HEK293 (cell line): Measurements from ENCODE around the gene MAP3K7.

Experiments
- CTCF ChIA-PET: fragments of 350-600 bp; formaldehyde crosslinking; extraction: SDS; loops from one replicate; lab custom pipeline; 2021; ENCODE audit warnings: antibody characterized with exemption; lab: Yijun Ruan, JAX
- POLR2A ChIA-PET: fragments of 300-600 bp; formaldehyde crosslinking; extraction: SDS; loops from one replicate; lab custom pipeline; 2020; ENCODE audit warnings: antibody characterized with exemption, inconsistent platforms; lab: Yijun Ruan, JAX
- H3K27ac ChIP-seq: fragments of 200-500 bp; sonication (Bioruptor generic); 2 replicates; pipeline ENCODE4 v1.5.1; 2014; ENCODE audit warnings: low read depth, low read length, control low read depth, inconsistent platforms; ENCODE audit errors: extremely low read depth
- H3K36me3 ChIP-seq, 2 experiments: fragments of 200-500 bp in 1 of 2; sonication (Bioruptor generic) in 1 of 2; 1 replicate in 1 of 2; 2 replicates in 1 of 2; pipeline ENCODE4 v1.5.1; 2014 to 2017; ENCODE audit warnings: inconsistent platforms in 2 of 2, low read length in 2 of 2; ENCODE audit not compliant: control insufficient read depth in 2 of 2, insufficient read depth in 1 of 2
- H3K4me1 ChIP-seq: fragments of 200-500 bp; sonication (Bioruptor generic); 2 replicates; pipeline ENCODE4 v1.5.1; 2014; ENCODE audit warnings: mild to moderate bottlenecking, low read length, inconsistent platforms; ENCODE audit not compliant: control insufficient read depth, insufficient read depth
- H3K4me3 ChIP-seq: 2 replicates; pipeline ENCODE4 v1.5.1; 2011; ENCODE audit warnings: low read depth, mild to moderate bottlenecking, control low read depth, low read length, moderate library complexity
- H3K9me3 ChIP-seq: fragments of 200-500 bp; sonication (Bioruptor generic); 2 replicates; pipeline ENCODE4 v1.5.1; 2014; ENCODE audit warnings: low read depth, low read length, inconsistent platforms; ENCODE audit not compliant: control insufficient read depth, insufficient read depth
- EGR2 ChIP-seq: fragments of 450-650 bp; formaldehyde crosslinking; IDR thresholded peaks from 2 replicates; pipeline ENCODE4 v1.5.1; 2016; ENCODE audit warnings: low read depth, missing biosample characterization, missing genetic modification characterization
- GLIS2 ChIP-seq: fragments of 450-650 bp; formaldehyde crosslinking; IDR thresholded peaks from 2 replicates; pipeline ENCODE4 v1.5.1; 2016; ENCODE audit warnings: missing biosample characterization, missing genetic modification characterization
- PRDM1 ChIP-seq: fragments of 450-650 bp; formaldehyde crosslinking; IDR thresholded peaks from 2 replicates; pipeline ENCODE4; 2016; ENCODE audit warnings: missing biosample characterization, missing genetic modification characterization
- PRDM10 ChIP-seq: fragments of 450-650 bp; formaldehyde crosslinking; IDR thresholded peaks from 2 replicates; pipeline ENCODE4 v1.5.1; 2016; ENCODE audit warnings: missing biosample characterization, missing genetic modification characterization
- ZBTB20 ChIP-seq: fragments of 450-650 bp; formaldehyde crosslinking; IDR thresholded peaks from 2 replicates; pipeline ENCODE4 v1.5.1; 2016; ENCODE audit warnings: missing biosample characterization, missing genetic modification characterization
- ZFHX2 ChIP-seq: fragments of 450-650 bp; formaldehyde crosslinking; conservative IDR thresholded peaks from 2 replicates; pipeline ENCODE4 v1.5.1; 2016; ENCODE audit warnings: missing biosample characterization, missing genetic modification characterization
- ZNF175 ChIP-seq: fragments of 450-650 bp; formaldehyde crosslinking; IDR thresholded peaks from 2 replicates; pipeline ENCODE4 v1.5.1; 2016; ENCODE audit warnings: missing biosample characterization, missing genetic modification characterization
- ZNF23 ChIP-seq: fragments of 450-650 bp; formaldehyde crosslinking; IDR thresholded peaks from 2 replicates; pipeline ENCODE4 v1.5.1; 2016; ENCODE audit warnings: missing biosample characterization, missing genetic modification characterization, borderline replicate concordance
- ZNF530 ChIP-seq: fragments of 450-650 bp; formaldehyde crosslinking; IDR thresholded peaks from 2 replicates; pipeline ENCODE4 v1.5.1; 2016; ENCODE audit warnings: low read depth, missing biosample characterization, missing genetic modification characterization
- ZNF544 ChIP-seq: fragments of 450-650 bp; formaldehyde crosslinking; IDR thresholded peaks from 2 replicates; pipeline ENCODE4 v1.5.0; 2017; ENCODE audit warnings: missing biosample characterization, missing genetic modification characterization
- ZNF549 ChIP-seq: fragments of 450-650 bp; IDR thresholded peaks from 2 replicates; pipeline ENCODE4 v1.5.1; 2018; ENCODE audit warnings: missing biosample characterization, missing genetic modification characterization, mild to moderate bottlenecking, inconsistent platforms, moderate library complexity
- ZNF561 ChIP-seq: fragments of 450-650 bp; IDR thresholded peaks from 2 replicates; pipeline ENCODE4 v1.5.1; 2018; ENCODE audit warnings: missing biosample characterization, missing genetic modification characterization, borderline replicate concordance
- ZNF571 ChIP-seq: fragments of 450-650 bp; formaldehyde crosslinking; IDR thresholded peaks from 2 replicates; pipeline ENCODE4 v1.5.0; 2017; ENCODE audit warnings: missing biosample characterization, missing genetic modification characterization
- ZNF610 ChIP-seq: fragments of 450-650 bp; formaldehyde crosslinking; IDR thresholded peaks from 2 replicates; pipeline ENCODE4 v1.5.1; 2016; ENCODE audit warnings: missing biosample characterization, missing genetic modification characterization, borderline replicate concordance
- ZNF670 ChIP-seq: fragments of 450-650 bp; formaldehyde crosslinking; IDR thresholded peaks from 2 replicates; pipeline ENCODE4 v1.5.1; 2016; ENCODE audit warnings: missing biosample characterization, missing genetic modification characterization, low read depth
- ZNF704 ChIP-seq: fragments of 450-650 bp; formaldehyde crosslinking; IDR thresholded peaks from 2 replicates; pipeline ENCODE4 v1.5.1; 2016; ENCODE audit warnings: missing biosample characterization, missing genetic modification characterization
- ZNF76 ChIP-seq: fragments of 450-650 bp; formaldehyde crosslinking; IDR thresholded peaks from 2 replicates; pipeline ENCODE4; 2016; ENCODE audit warnings: low read depth, missing biosample characterization, missing genetic modification characterization, borderline replicate concordance
- ZXDB ChIP-seq: fragments of 450-650 bp; formaldehyde crosslinking; IDR thresholded peaks from 2 replicates; pipeline ENCODE4 v1.5.1; 2016; ENCODE audit warnings: missing biosample characterization, missing genetic modification characterization
- TF ChIP-seq, protein P1 (sequence below): fragments of 450-650 bp; formaldehyde crosslinking; IDR thresholded peaks from 2 replicates; pipeline ENCODE4 v1.5.1; 2016; ENCODE audit warnings: missing biosample characterization, missing genetic modification characterization
- TF ChIP-seq, protein P2 (sequence below): fragments of 450-650 bp; formaldehyde crosslinking; IDR thresholded peaks from 2 replicates; pipeline ENCODE4 v1.5.1; 2016; ENCODE audit warnings: missing biosample characterization, missing genetic modification characterization

MAP3K7 gene

DNA sequence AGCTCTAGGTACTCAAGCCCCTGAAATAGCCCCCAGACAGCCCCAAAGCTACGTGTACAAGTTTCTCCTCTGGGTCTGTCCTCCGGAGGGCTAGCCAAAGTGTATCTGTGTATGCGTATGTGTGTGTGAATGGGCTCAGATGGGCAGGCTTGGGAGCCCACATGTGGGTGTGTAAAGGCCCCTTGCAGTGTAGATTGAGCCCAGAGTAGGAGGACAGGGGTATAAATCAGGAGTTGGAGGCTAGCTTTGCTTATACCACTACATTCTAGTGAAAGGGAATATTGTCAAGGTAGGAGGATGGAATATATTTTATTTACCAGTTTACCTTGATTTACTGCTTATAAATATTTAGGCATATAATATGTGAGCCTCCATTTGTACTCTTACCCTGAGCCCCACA lies 9.0 kb upstream of the MAP3K7 start:
- TF ChIP-seq ZFHX2 (tag by site-specific recombination) (peak; percentile 65), EGR2 (tag by site-specific recombination) (peak; percentile 46; the same call in 1 of the 2 replicates), ZNF76 (tag by site-specific recombination) (no peak)
- ChIA-PET CTCF (interaction anchor here (0.6 to 1.6 kb wide), 5 partner anchors 13 to 655 kb away, joined by 3 to 8 read pairs (median 3); no protein-coding TSS in a partner anchor), POLR2A (interaction anchor here (1.7 kb wide), 1 partner anchor 9 kb away, joined by 8 read pairs; the partner anchor contains the start of gene MAP3K7)
- no peaks in the 10 kb centered on the region for H3K9me3 ChIP-seq
- H3K4me1 ChIP-seq, result peaks cover 2% of the 10 kb centered on the region; the same call in 1 of the 2 replicates
- no peak overlapping the region for H3K27ac ChIP-seq
- no peaks in the 10 kb centered on the region for H3K36me3 ChIP-seq
- H3K4me3 ChIP-seq, result no peak overlapping the region

- ChIA-PET POLR2A (interaction anchor here (0.6 to 1.5 kb wide), 12 partner anchors 8 to 767 kb away, joined by 3 to 8 read pairs (median 4); partner anchors contain the start of genes CASP8AP2 and MDN1), CTCF (interaction anchor here (1.6 kb wide), 1 partner anchor 14 kb away, joined by 3 read pairs; no protein-coding TSS in a partner anchor)
- peak overlapping the region; percentile 90 for H3K27ac ChIP-seq
- H3K4me1 ChIP-seq, result peaks cover 2% of the 10 kb centered on the region; the same call in 1 of the 2 replicates
- H3K4me3 ChIP-seq, result peak overlapping the region; percentile 80
- H3K36me3 ChIP-seq, result no peaks in the 10 kb centered on the region
- TF ChIP-seq ZXDB (tag by site-specific recombination), result peak; percentile 98
- no peak for TF ChIP-seq ZNF571 (tag by site-specific recombination)
- TF ChIP-seq GLIS2, result 0 out of 2 replicates have a peak, but pooled peaks have one; percentile 20
- peak; percentile 96 for TF ChIP-seq ZBTB20 (tag by site-specific recombination)
- peak; percentile 50; the same call in 1 of the 2 replicates for TF ChIP-seq ZNF704 (tag by site-specific recombination)
- TF ChIP-seq ZNF175 (tag by site-specific recombination), result no peak
- TF ChIP-seq, protein P1, sequence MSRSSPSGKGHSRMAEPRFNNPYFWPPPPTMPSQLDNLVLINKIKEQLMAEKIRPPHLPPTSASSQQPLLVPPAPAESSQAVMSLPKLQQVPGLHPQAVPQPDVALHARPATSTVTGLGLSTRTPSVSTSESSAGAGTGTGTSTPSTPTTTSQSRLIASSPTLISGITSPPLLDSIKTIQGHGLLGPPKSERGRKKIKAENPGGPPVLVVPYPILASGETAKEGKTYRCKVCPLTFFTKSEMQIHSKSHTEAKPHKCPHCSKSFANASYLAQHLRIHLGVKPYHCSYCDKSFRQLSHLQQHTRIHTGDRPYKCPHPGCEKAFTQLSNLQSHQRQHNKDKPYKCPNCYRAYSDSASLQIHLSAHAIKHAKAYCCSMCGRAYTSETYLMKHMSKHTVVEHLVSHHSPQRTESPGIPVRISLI (tag by site-specific recombination), result peak; percentile 9
- H3K9me3 ChIP-seq, result no peaks in the 10 kb centered on the region
These were observed 381 bp downstream of the MAP3K7 start for GRCh38 chr6:90586546-90586835.

GRCh38 chr6:90584636-90585255 lies 2.1 kb downstream of the MAP3K7 start:
- H3K4me3 ChIP-seq, result peak overlapping the region; percentile 56
- no peaks in the 10 kb centered on the region for H3K9me3 ChIP-seq
- ChIA-PET CTCF (interaction anchor here (0.5 to 1.4 kb wide), 2 partner anchors 12 to 146 kb away, joined by 3 read pairs; no protein-coding TSS in a partner anchor), POLR2A (interaction anchor here (0.8 kb wide), 1 partner anchor 9 kb away, joined by 4 read pairs; no protein-coding TSS in a partner anchor)
- no peaks in the 10 kb centered on the region for H3K36me3 ChIP-seq
- peaks cover 2% of the 10 kb centered on the region; the same call in 1 of the 2 replicates for H3K4me1 ChIP-seq
- H3K27ac ChIP-seq, result no peak overlapping the region
- TF ChIP-seq ZNF544 (tag by site-specific recombination) (no peak), ZNF530 (tag by site-specific recombination) (no peak), ZNF561 (no peak), ZNF670 (tag by site-specific recombination) (no peak), PRDM1 (tag by site-specific recombination) (no peak), PRDM10 (tag by site-specific recombination) (no peak), ZNF549 (tag by site-specific recombination) (no peak), ZNF610 (tag by site-specific recombination) (no peak), ZNF23 (tag by site-specific recombination) (no peak)
- TF ChIP-seq, protein P2, sequence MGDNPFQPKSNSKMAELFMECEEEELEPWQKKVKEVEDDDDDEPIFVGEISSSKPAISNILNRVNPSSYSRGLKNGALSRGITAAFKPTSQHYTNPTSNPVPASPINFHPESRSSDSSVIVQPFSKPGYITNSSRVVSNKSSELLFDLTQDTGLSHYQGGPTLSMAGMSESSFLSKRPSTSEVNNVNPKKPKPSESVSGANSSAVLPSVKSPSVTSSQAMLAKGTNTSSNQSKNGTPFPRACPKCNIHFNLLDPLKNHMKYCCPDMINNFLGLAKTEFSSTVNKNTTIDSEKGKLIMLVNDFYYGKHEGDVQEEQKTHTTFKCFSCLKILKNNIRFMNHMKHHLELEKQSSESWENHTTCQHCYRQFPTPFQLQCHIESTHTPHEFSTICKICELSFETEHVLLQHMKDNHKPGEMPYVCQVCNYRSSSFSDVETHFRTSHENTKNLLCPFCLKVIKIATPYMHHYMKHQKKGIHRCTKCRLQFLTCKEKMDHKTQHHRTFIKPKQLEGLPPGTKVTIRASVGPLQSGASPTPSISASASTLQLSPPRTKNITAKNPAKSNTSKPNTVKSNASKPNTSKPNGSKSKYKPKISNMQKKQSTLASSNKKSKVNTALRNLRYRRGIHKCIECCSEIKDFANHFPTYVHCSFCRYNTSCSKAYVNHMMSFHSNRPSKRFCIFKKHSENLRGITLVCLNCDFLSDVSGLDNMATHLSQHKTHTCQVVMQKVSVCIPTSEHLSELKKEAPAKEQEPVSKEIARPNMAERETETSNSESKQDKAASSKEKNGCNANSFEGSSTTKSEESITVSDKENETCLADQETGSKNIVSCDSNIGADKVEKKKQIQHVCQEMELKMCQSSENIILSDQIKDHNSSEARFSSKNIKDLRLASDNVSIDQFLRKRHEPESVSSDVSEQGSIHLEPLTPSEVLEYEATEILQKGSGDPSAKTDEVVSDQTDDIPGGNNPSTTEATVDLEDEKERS (tag by site-specific recombination), result no peak
